Left renal cortex interstitium (tissue), 4 donors: ENCODE measurements around the gene KCNIP1. TPM values are rescaled to one million over a fixed set of nuclear protein-coding genes. Genes with fewer than 3 reads are reported as not detected.

ENCODE experiments used
- DNase-seq, 4 donors: peaks; one replicate each; pipeline ENCODE4 v3.0.0-alpha.2; 2013; ENCODE audit warnings: low read depth in 4 of 4, low spot score in 2 of 4, missing footprints in 1 of 4
- polyA plus RNA-seq, 4 donors: library from polyadenylated mRNA; unstranded; fragments of 120-200 nt; gene quantifications; one replicate each; pipeline ENCODE4 v1.2.1, GENCODE V29; 2013; ENCODE audit not compliant: insufficient read length in 4 of 4

The KCNIP1 gene
- polyA plus RNA-seq, result 10 to 100 TPM; 10.7 to 12.1 (median 11.5) TPM

GRCh38 chr5:170503990-170504596 is at the start of gene KCNIP1:
Gene KCNIP1 (plus strand): TSS chr5:170504020.
- DNase-seq, result peak in 1 of 4 donors; percentile 32

DNA sequence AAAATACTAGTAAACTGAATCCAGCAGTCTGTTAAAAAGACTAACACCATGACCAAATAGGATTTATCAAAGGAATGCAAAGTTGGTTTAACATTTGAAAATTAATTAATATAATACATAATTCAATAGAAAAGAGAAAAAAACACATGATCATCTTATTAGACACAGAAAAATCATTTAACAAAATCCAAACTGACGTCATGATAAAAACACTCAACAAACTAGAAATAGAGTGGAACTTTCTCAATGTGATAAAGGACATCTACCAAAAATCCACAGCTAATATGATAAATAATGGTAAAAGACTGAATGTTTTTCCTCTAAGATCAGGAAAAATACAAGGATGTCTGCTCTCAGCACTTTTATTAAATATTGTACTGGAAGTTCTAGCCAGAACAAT is 40.4 kb upstream of the KCNIP1 start:
- no peak for DNase-seq

DNA sequence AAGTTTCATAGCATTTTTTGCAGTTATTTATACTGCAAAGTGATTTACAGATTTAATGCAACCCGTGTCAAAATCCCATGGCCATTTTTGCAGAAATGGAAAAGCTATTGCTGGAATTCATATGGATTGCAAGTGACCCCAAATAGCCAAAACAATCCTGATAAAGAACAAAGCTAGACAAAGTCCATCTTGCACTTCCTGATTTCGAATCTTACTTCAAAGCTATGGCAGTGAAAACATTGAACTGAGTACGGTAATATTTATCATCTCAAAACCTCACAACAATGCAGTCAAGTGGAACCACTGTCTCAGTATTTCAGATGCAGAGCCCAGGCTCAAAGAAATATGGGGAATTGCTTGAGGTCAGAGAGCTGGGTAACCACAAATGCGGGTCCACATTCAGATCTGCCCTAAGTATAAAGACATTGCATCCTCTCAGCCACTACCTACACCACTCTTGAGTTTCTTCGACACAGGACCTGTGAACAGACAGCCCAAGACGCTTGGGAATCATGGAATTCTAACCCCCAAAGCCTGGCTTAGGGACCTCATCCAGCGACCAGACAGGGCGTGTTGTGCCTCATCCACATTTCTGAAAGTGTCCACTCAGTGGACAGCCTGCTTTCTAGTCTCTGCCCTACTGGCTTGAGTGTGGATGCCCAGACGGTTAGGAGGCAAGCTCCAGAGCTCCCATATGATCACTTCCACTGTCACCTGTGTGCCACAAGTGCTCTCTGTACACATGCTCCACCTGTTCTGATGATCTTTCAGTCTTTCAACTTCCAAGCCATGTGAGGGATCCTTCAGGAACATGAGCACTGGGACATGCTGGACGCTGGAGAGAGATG is 39.3 kb upstream of the KCNIP1 start:
- no peak for DNase-seq

DNA sequence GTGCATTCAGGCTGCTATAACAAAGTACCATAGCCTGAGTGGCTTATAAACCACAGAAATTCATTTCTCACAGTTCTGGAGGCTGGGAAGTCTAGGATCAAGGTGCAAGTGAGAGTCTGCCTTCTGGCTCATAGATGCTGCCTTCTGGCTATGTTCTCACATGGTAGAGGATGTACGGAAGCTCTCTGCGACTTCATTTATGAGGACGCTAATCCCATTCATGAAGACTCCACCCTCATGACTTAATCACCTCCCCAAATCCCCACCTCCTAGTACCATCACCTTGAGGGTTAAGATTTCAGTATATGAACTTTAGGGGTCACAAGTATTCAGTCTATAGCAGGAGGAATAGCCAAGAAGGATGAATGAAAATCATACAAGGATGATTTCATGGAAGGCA is 37.3 kb upstream of the KCNIP1 start:
- no peak for DNase-seq

GRCh38 chr5:170466988-170467707 is 36.7 kb upstream of the KCNIP1 start:
- DNase-seq, result no peak

DNA sequence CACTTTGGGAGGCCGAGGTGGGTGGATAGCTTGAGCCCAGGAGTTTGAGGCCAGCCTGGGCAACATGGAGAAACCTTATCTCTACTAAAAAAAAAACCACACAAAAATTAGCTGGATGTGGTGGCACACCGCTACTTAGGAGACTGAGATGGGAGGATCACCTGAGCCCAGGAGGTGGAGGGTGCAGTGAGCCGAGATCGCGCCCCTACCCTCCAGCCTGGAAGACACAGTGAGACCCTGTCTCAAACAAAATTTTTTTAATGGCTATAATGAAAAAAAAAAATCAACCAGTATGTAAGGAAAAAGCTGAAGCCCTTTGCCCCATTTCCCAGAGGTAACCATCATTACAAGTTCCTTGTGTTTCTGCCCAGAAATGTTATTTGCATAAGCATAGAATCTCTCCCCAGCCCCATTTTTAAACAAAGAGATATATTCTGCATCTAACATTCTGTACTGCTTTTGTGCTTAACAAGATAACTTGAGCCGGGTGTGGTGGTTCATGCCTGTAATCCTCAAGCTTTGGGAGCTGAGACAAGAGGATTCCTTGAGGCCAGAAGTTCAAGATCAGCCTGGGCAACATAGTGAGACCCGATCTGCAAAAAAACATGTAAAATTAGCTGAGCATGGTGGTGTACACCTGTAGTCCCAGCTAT is 35.1 kb upstream of the KCNIP1 start:
- no peak for DNase-seq

DNA sequence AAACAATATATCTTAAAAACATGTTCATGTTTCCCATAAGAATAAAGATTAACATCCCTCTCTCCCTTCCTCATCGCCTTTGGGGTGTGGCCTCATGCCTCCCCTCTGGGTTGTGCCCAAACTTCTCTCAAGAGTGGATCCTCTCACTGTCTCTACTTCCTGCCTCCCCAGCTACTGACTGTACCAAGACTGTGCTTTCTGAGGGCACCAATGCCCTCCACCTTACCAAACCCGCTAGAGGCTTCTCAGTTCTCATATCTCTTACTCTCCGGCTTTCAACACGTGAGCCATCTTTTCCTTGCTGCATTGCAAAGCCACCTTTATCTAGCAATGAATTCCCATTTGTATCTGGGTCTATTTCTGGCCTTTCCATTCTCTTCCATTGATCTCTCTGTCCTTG is 34.4 kb upstream of the KCNIP1 start:
- DNase-seq, result no peak

DNA sequence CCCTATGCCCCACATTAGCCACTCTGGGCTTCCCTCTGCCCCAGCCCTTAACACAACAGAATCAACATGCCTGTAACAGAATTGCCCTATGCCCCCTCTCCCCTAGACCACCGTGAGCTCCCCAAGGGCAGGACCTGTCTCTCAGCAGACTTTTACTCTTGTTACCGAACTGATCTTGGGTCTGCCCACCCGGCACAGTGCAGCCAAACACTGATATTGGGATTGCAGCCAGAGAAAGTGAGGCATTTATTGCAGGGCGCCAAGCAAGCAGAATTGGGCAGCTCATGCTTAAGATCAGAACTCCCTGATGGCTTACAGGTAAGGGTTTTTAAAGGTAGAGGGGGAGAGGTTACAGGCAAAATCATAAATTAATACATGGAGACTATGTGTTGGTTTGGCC is 33.5 kb upstream of the KCNIP1 start:
- DNase-seq, result no peak

- DNase-seq, result no peak
These were observed 32.9 kb upstream of the KCNIP1 start for GRCh38 chr5:170470808-170471404.

DNA sequence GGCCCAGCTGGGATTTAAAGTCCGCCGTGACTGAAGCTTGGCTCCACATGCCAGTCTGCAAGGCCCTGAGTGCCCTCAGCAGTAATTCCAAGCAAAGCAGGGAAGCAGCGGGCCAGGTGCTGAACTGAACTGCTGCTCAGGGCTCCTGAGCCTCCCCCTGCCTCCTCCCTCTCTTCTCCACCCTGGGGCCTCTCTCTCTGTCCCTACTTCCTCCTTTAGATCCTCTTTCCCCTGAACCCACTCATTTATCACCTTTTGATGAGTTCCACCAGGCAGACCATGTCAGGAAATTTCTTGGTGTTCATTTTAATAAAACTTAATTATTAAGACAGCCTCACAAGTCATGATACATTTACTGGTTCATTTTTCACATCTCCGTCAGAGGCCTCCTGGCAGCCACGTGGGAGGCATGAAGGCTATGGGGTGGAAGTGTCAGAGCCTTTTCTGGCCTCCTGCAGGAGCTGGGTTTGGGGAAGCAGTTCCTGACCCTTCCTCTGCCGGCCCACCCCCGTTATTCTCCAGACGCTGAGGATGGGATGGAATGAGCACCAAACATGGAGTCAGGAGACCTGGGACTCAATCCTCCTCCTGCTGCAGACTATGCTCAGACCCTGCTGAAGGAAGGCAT is 32.2 kb upstream of the KCNIP1 start:
- no peak for DNase-seq

GRCh38 chr5:170473642-170474041 is 30.2 kb upstream of the KCNIP1 start:
- no peak for DNase-seq

GRCh38 chr5:170474489-170475274 is 29.1 kb upstream of the KCNIP1 start:
- no peak for DNase-seq

DNA sequence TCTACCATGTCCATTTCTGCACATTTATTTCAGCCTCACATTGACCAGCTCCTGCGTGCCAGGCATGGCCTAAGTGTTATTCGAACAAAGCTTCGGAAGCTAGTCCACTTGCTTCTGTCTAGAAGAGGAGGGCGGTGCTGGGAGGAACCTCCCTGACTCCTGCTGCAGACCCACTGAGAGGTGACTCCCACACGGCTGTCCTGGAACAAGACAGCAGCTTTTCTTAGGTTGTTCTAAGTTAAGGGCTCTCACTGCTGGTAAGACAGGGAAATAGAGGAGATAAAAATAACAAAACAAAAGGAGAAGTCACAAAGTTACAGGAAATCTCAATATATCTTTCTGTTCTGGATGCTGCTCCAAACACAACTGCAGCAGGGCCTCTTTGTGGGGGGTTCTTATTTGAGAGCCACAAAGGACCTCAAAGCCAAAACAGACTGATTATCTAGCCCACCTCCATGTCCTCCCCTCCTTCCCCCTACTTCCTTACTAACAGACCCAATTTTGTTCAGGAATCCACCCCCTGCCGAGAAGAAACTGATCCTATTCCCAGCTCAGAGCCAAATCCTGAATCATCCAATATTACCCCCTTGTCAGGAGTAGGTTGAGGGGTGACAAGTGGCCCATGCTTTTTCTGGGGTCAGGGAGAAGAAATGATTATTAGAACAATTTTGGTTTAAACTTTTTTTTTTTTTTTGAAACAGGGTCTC is 28.4 kb upstream of the KCNIP1 start:
- DNase-seq, result no peak

- DNase-seq, result no peak
These were observed 27.1 kb upstream of the KCNIP1 start for GRCh38 chr5:170476704-170477103.

GRCh38 chr5:170477906-170478305 is 25.9 kb upstream of the KCNIP1 start:
- DNase-seq, result no peak

- no peak for DNase-seq
These were observed 25.5 kb upstream of the KCNIP1 start for GRCh38 chr5:170478306-170478705.

GRCh38 chr5:170479484-170479883 is 24.3 kb upstream of the KCNIP1 start:
- no peak for DNase-seq

GRCh38 chr5:170480260-170480659 is 23.6 kb upstream of the KCNIP1 start:
- DNase-seq, result no peak

DNA sequence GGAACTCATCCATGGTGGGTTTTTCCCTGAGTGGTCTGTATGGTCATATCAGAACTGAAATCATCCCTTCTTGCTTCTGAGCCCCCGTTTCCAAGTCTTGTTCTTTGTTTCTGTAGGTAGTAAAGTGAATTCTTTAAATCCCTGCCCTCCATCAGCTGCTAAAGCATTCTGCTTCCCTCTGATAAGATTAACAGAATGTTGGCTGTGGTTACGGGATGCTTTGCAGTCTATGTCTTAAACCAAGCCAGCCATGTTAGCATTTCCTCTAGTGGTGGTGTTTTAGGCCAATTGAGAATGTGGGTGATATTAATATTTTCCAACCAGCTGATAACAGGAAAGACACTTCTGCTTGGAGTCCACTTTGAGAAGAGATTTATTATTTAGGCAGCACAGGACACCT is 22.0 kb upstream of the KCNIP1 start:
- no peak for DNase-seq
